GM19467 (cell line): Measurements from ENCODE around the gene FOXRED1.
"Not testable (repeated sequence)": the region's sequence is repeated elsewhere in the genome, so short reads cannot be mapped to it uniquely, and the experiment has no call there.

Experiments used
- ATAC-seq: cut with Tn5 transposase; IDR thresholded peaks from one replicate; pipeline ENCODE4 v1.9.1; 2021; ENCODE audit warnings: mild to moderate bottlenecking, moderate library complexity; ENCODE audit not compliant: unreplicated experiment

The FOXRED1 gene

GRCh38 chr11:126268708-126269579, at the start of gene FOXRED1, which contains the start of gene SRPRA:
Gene FOXRED1, plus strand, starts transcription at chr11:126269154. Its CDS starts 53 bp downstream, at chr11:126269207.
Gene SRPRA, minus strand, starts transcription at chr11:126268895. Its CDS starts 91 bp downstream, at chr11:126268804.
- ATAC-seq, result peak; percentile 98

GRCh38 chr11:126219547-126219946, 49.4 kb upstream of the FOXRED1 start:
- ATAC-seq, result no peak

GRCh38 chr11:126224647-126225294, 44.2 kb upstream of the FOXRED1 start:
- no peak for ATAC-seq

- ATAC-seq, result no peak
These were observed 43.7 kb upstream of the FOXRED1 start for GRCh38 chr11:126225295-126225665.

GRCh38 chr11:126226334-126227084, 42.4 kb upstream of the FOXRED1 start:
- ATAC-seq, result no peak

- no peak for ATAC-seq
These were observed 39.0 kb upstream of the FOXRED1 start for GRCh38 chr11:126229858-126230540.

- no peak for ATAC-seq
These were observed 37.1 kb upstream of the FOXRED1 start for GRCh38 chr11:126231725-126232459.

GRCh38 chr11:126232683-126233082, 36.3 kb upstream of the FOXRED1 start:
- ATAC-seq, result no peak

GRCh38 chr11:126233391-126233790, 35.6 kb upstream of the FOXRED1 start:
- ATAC-seq, result no peak

- ATAC-seq, result no peak
These were observed 22.3 kb upstream of the FOXRED1 start for GRCh38 chr11:126246636-126247035.

- no peak for ATAC-seq
These were observed 15.7 kb upstream of the FOXRED1 start for GRCh38 chr11:126253265-126253664.

- no peak for ATAC-seq
These were observed 14.1 kb upstream of the FOXRED1 start for GRCh38 chr11:126254819-126255218.

- not testable (repeated sequence) for ATAC-seq
These were observed 13.4 kb upstream of the FOXRED1 start for GRCh38 chr11:126255507-126255906.

GRCh38 chr11:126256216-126256615, 12.7 kb upstream of the FOXRED1 start:
- ATAC-seq, result no peak

- ATAC-seq, result no peak
These were observed 11.8 kb upstream of the FOXRED1 start for GRCh38 chr11:126257144-126257543.

GRCh38 chr11:126257764-126258163, 11.2 kb upstream of the FOXRED1 start:
- ATAC-seq, result no peak

- ATAC-seq, result no peak
These were observed 6.7 kb upstream of the FOXRED1 start for GRCh38 chr11:126262216-126262615.

- ATAC-seq, result no peak
These were observed 5.5 kb upstream of the FOXRED1 start for GRCh38 chr11:126263489-126263888.

- ATAC-seq, result no peak
These were observed 3.1 kb upstream of the FOXRED1 start for GRCh38 chr11:126265811-126266210.

- no peak for ATAC-seq
These were observed 1.3 kb upstream of the FOXRED1 start for GRCh38 chr11:126267650-126268049.
